Endometrial microvascular endothelial cells (primary cell): ENCODE results near the gene GALNT9. TPM values are rescaled to one million over a fixed set of nuclear protein-coding genes. Genes with fewer than 3 reads are reported as not detected.
"Not testable (repeated sequence)": the region's sequence is repeated elsewhere in the genome, so short reads cannot be mapped to it uniquely, and the experiment has no call there.

ENCODE experiments used
- in situ Hi-C: cut with HindIII; loops from 2 replicates; pipeline ENCODE4 v1.10.0; 2017; ENCODE audit warnings: low sequenced_read_pairs, low pct_unique_long_range_greater_than_20kb; ENCODE audit errors: inconsistent ontology term
- total RNA-seq: library from RNA; depleted of rRNA; stranded (reverse); fragments of >200 nt; gene quantifications from one replicate; pipeline ENCODE4 v1.2.3, GENCODE V29; 2015; ENCODE audit errors: inconsistent ontology term

GALNT9 gene
- total RNA-seq, 1 donor from 2014 or later: not detected

DNA sequence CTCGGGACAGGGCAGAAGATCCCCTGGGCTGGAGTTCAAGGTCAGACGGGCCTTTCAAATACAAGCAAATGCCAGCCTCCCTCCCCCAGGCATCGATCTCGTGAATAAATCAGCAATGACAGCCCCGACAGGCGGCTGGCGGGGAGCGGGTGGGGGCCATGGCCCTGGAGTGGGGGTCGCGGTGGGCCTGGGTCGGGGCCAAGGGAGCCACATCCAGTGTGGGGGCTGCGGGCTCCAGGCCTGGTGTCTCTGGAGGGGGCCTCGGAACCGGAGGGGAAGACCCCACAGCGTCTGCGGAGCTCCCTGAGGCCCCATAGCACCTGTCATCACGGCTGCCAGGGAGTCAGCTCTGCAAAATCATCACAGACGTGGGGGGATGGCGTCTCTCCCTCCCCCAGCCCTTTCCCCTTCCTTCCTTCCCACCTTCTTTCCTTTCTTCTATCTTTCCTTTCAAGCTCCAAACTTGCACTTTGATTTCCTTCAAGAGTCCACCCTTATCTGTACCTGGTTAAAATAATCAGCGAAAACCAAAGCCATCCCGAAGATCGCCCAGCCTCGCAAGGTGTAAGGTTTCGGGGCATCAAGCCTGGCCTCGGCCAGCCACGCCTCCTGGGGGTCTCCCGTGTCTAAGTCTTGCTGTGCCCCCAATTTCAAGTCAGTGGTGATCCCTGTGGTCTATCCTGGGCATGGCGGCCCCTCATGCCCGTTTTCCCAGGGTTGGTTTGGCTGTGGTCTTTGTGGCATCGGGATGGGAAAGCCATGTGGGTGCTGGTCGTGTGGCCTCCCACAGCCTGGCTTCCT, 93.1 kb downstream of the GALNT9 start:
- in situ Hi-C loops: no loop called here

DNA sequence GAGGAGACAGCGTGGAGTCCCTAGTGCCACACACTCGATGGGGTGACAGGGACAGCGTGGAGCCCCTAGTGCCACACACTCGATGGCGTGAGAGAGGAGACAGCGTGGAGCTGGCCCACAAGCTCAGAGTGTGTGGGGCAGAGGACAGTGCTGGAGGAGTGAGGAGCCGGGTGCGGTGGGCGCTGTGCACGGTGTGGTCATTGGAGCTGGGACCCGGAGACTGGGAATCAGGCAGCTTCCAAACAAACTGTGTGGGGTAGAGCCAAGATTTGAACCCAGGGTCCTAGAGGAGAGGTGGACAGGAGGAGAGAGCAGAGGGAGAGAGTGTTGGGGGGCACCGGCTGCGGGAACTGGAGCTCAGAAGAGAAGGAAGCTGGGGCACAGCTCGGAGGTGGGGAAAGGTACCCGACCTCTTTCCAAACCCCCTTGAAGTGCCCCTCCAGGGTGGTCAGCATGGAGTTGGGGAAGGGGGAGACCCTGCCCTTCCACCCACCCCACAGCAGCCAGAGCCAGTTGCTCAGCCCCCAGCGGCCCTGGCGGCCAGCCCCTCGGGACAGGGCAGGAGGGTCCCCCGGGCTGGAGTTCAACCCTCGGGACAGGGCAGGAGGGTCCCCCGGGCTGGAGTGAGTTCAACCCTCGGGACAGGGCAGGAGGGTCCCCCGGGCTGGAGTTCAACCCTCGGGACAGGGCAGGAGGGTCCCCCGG, 94.1 kb downstream of the GALNT9 start:
- in situ Hi-C loops: no loop called here

DNA sequence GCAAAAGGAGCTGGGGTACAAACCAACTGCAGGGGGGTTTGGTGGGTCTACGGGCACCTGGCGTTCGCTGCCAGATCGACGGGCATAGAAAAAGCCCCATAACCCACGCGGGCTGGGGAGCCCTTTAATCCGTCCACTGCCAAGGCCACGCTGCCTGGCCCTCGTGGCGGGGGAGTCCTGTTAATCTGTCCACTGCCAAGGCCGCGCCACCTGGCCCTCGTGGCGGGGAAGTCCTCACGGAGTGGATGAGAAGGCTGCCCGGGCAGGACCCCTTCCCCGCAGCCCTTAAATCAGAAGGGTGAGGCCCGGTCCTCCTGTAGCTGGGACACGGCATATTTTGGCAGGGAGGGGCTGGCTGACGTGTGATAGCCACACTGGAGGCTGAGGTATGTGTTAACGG, 99.0 kb downstream of the GALNT9 start:
- in situ Hi-C loops: no loop called here

DNA sequence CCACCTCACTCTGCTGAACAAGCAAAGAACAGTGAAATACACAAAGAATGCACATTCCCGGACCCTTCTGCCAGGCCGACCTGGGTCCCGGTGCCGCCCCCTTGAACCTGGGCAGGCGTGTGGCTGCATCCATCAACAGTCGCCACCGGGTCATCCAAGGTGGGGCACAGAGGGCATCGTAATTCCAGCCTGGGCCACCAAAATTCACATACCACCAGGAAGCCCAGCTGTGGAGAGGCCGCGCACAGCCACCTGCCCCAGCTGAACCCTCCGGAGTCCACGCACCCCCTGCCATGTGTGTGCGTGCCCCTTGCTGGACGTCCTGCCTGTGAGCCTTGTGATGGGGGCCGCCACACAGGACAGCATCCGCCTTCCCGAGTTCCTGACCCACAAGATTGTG, 99.5 kb downstream of the GALNT9 start:
- in situ Hi-C loops: no loop called here

DNA sequence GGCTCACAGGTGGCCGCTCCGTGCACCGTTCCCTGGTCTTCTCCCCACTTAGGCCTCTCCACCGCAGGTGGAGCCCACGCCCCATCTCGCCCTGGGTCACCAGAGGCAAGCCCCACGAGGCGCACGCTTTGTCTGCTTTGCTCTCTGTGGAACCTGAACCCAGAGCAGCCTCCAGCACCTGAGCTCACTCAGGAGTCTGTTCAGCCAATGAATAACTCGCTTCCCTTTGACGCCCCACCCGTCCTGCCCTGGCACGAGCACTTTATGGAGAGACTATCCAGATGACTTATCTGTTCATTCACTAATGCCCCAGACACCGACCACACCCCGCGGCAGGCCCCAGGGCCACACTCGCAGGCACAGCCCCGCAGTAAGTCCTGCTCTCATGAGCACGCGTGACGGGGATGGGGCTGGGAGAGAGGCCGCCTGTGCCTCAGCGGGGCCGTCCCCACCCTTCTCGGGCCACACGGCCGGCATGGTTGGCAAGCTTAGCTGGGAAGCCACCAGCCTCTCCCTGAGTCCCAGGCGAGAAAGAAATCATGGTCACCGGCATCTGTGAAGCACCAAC, 100.1 kb downstream of the GALNT9 start:
- in situ Hi-C loops: no loop called here

DNA sequence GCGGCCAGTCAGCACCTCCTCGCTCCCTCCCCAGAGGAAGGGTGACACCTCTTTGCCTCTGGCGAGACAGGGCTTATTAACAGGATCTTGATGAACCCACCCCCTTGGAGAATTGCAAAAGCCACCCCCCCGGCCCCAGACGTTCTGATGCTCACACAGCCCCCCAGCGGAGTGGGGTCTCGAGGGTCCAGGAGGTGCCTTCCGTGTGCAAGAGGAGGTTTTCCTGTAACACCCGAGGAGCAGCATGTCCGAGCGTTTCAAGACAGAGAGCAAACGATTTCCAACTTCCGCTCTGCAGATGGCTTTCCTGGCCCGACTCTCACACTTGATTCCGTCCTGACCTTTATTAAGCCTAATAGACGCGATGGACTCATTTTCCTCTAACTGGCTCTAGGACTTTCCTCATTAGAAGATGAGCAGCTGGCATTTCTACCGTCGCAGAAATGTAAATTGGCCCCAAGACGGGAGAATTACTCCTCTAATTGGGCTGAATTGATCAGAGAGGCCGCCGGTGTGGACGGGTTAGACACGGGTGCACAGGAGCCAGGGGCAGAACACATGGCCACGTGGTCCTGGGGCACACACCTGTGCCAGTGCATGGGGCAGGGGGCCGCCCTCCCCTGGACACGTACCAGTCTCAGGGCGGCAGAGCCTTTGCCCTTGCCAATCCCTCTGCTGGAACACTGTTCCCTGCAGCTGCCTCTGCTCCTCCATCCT, 100.8 kb downstream of the GALNT9 start:
- in situ Hi-C loops: no loop called here

DNA sequence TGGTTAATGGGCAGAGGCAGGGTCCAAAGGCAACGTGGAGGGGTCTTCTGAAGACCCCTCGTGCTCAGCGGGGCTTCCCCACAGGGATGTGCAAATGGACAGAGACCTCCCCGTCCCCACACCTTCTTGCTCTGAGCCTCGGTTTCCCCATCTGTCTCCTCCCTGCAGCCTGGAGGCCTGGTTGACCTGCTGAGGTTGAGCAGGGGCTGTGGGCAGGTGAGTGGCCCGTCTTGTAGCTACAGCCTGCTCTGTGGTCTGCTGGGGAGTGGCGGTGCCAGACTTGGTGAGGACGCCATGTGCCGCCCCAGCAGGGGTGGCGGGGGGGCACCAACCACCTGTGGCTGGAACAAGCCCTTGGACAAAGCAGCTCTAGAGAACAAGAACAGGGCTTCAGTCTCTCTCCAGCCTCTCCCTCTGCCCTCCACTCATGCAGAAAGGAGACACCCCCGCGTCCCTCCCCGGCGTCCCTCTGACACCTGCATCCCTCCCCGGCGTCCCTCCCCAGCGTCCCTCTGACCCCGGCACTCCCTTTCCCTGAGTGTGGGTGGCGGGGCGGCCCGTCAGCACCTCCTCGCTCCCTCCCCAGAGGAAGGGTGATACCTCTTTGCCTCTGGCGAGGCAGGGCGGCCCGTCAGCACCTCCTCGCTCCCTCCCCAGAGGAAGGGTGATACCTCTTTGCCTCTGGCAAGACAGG, 101.5 kb downstream of the GALNT9 start:
- in situ Hi-C loops: no loop called here

DNA sequence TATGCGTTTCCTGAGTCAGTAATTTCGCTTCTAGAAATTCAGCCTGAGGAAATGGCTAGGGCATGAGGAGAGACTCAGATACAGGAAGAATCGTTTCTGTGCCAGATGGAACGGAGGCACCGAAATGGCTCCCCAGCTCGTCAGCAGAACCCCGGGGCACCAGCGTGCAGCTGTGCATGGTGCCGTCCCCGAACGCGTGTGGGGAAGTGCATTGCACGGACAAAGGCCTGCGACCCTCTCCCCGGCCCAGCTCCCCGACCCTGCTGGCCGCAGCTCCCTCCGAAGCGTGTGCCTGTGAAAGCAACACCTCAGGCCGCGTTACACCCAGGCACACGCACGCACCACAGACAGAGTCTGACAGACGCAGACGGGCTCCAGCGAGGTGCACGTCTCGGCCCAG, 102.3 kb downstream of the GALNT9 start:
- in situ Hi-C loops: no loop called here

DNA sequence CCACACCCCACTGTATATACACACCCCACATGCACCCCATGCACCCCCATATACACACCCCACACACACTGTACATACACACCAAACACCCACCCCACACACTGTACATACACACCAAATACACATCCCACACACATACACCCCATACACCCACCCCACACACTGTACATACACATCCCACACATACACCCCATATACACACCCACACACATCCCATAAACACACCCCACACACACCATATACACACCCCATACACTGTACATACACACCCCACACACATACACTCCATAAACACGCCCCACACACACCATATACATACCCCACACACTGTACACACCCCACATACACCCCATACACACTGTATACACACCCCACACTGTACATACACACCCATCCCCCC, 102.8 kb downstream of the GALNT9 start:
- in situ Hi-C loops: no loop called here

DNA sequence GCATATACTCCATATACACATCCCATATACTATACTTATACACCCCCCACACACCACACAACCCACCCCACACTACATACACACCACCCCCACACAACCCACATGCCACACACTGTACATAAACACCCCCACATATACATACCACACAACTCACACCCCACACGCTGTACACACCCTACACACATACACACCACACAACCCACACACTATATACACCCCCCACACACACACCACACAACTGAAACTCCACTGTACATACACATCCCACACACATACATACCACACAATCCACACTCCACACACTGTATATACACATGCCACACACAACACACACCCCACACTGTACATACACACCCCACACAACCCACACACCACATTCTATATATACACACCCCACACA, 104.2 kb downstream of the GALNT9 start:
- in situ Hi-C loops: no loop called here

DNA sequence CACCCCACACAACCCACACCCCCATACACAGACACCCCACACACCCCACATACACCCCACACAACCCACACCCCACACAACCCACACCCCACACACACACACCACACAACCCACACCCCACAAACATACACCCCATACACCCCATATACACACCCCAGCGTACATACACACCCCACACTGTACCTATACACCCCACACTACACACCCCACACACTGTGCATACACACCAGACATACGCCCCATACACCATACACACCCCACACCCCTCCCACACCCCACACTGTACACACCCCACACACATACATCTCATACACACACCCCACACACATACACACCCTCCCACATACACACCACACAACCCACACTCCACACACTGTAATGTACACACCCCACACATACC, 104.9 kb downstream of the GALNT9 start:
- in situ Hi-C loops: no loop called here

DNA sequence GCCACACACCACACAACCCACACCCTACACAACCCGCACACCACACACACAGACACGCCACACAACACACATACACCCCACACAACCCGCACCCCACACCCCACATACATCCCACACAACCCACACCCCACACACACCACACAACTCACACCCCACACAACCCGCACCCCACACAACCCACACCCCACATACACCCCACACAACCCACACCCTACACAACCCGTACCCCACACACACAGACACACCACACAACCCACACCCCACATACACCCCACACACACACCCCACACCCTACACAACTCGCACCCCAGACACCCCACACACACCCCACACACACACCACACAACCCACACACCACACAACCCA, 106.6 kb downstream of the GALNT9 start:
- in situ Hi-C loops: no loop called here

DNA sequence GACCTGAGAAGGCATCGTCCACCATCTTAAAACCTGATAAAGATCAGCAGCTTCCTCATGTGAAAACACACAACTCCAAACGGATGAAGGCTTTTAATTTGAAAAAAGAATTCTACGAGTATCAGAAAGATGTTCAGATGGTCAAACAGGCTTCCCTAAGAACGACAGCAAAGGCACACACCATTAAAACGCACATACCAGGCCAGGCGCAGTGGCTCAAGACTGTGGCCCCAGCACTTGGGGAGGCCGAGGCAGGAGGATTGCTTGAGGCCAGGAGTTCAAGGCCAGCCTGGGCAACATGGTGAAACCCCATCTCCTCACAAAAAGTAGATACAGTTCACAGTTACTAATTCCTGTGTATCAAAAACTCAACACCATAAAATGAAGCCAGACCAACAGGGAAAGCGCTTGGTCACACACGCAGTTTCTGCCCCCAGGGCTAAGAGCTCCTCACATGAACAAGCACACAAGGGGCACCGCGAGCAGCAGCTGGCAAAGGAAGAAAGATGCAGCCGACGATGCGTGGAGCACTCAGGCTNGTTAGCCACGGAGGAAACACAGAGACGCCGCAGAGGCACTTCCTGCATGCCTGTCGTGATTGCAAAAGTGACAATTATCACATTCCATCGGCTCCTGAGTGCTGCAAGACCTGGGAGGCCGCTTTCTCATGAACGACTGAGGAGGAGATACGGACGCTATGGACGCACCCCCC, 107.1 kb downstream of the GALNT9 start:
- in situ Hi-C loops: no loop called here

DNA sequence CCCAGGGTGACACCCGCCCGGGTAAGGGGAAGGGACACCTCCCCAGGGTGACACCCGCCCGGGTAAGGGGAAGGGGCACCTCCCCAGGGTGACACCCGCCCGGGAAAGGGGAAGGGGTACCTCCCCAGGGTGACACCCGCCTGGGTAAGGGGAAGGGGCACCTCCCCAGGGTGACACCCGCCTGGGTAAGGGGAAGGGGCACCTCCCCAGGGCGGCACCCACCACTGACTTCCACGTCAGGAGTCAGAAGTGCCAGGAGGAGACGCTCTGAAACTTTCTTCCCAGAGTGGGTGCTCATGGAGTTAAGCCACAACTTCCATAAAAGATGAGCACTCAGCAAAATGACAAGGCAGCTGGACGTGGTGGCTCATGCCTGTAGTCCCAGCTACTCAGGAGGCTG, 109.6 kb downstream of the GALNT9 start:
- in situ Hi-C loops: not testable (repeated sequence)

DNA sequence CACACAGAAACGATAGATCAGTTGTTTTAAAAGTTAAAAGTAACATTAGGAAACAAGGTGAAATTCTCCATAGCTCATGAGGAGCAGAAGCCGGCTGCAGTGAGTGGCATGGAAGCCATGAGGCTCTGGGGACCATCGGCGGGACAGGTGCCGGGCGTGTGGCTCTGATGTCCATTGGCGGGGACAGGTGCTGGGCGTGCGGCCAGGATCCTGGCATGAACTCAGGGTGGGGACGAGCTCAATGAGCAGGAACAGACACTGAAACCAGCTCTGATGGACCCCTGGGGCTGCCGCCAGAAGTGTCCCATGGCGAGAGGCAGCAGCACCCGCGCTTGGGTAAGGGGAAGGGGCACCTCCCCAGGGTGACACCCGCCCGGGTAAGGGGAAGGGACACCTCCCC, 110.1 kb downstream of the GALNT9 start:
- in situ Hi-C loops: no loop called here

DNA sequence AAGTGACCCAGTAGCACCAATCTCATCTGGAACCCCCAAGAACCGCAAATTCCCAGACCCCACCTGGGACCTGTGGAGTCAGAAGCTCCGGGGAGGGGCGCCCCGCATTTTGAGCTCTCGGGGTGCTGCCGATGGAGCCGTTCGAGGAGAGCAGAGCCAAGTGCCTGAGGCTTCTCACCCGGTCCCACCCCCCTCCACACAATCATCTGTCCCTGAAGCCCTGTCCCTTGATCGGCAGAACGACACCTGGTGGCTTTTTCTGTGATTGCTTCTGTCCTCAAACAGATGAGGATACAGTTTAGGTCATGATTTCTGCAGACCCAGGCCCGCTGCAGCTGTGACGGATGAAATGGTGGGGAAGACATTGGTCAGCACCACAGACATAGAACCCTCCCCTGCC, 110.5 kb downstream of the GALNT9 start:
- in situ Hi-C loops: no loop called here

DNA sequence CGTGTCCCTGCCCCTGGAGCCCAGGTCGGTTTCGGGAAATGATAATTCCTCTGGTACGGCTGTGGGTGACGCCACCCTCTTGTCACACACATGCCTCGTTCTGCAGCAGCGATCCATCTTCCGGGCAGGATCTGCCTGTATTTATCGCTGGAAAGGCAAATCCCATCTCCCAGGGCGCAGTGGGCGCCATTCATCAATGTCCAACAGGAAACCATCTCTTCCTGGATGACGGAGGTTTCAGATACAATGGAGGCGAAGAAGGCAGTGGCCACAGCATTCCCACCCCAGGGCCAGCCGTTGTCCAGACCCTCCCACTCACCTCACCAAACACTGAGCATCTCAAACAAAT, 110.9 kb downstream of the GALNT9 start:
- in situ Hi-C loops: no loop called here

DNA sequence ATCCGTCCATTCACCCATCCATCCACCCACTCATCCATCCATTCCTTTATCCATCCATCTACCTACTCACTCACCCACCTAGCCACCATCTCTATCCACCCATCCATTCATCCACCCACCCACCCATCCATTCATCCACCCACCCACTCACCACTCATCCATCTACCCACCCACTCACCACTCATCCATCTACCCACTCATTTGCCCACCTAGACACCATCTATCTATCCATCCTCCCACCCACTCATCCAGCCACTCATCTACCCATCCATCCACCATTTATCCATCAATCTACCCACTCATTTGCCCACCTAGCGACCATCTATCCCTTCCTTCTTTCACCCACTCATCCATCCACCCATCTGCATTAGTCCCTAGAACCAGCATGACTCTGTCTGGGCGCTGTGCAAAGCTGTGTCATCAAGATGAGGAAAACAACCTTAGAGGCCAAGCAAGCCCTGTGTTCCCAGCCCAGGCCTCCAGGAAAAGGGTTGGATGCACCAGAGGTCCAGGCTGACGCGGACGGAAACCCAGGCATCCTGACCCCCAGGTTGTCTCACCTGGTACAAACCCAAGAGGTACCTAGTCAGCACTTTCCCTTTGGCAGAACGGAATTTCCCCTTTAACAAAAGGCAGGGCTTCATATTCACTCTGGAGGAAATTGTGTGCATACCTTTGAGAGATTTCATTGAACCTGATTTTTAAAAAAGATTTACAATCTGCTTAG, 111.4 kb downstream of the GALNT9 start:
- in situ Hi-C loops: no loop called here
